ENCODE results near the gene OSER1.

The OSER1 gene

DNA sequence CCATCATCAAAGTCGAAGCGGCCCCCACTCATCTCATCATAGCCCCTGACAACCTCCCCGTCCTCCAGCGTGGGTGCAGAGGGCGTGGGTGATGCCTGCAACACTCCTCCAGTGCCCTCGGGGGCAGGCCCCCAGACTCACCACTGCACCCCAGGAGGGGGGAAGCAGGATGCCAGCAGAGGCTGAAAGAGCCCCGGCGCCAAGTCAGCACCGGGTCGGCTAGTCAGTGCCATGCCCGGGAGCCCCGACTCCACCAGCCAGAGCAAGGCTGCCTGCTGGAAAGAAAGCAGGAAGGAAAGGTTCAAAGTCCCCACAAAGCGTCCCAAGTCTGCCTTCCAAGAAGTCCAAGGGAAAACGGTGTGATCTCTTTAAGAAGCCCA lies 23.9 kb downstream of the OSER1 start:
- CTCF ChIA-PET, result interaction anchor here (0.7 to 6.7 kb wide), 4 partner anchors 8 to 437 kb away, joined by 4 to 316 read pairs (median 8); no protein-coding TSS in a partner anchor
- H3K36me3 ChIP-seq (ENCODE audit: control insufficient read depth in 2 of 2, insufficient read depth in 1 of 2, low read length in 2 of 2), result no peaks in the 10 kb centered on the region
- no peak overlapping the region for H3K27ac ChIP-seq (ENCODE audit: extremely low read depth, low read depth, low read length)
- H3K4me1 ChIP-seq (ENCODE audit: control insufficient read depth, insufficient read depth, low read length), result peaks cover 6% of the 10 kb centered on the region
- POLR2A ChIA-PET, result interaction anchor here (0.9 to 2.0 kb wide), 4 partner anchors 8 to 49 kb away, joined by 3 to 6 read pairs (median 4); no protein-coding TSS in a partner anchor
- H3K4me3 ChIP-seq (ENCODE audit: low read depth, low read length), result peak overlapping the region; percentile 40
- no peak for TF ChIP-seq MEIS1 (CRISPR knock-in tag; IDR thresholded peaks at IDR 0.05; ENCODE audit: borderline replicate concordance)
- peak; percentile 20; the same call in 1 of the 2 replicates for TF ChIP-seq ZFHX2 (tag by site-specific recombination; conservative IDR thresholded peaks at IDR 0.05)
- H3K9me3 ChIP-seq (ENCODE audit: control insufficient read depth, insufficient read depth, low read depth, low read length), result no peaks in the 10 kb centered on the region

DNA sequence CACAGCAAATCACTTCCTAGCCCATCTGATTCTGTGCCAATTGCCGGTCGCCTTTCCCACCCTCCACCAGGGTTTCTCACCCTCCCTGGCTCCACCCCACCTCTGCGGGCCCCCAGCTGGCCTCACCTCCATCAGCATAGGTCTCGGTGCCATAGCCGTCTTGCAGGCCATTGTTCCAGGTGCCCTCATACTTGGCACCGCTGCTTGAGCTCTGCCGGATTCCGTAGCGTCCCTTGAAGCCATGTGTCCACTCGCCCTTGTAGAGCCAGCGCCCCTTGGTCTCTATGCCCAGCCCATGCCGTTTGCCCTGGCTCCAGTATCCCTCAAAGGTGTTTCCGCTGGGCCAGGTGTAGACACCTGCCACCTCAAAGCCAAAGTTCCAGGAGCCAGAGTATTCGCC lies 24.4 kb downstream of the OSER1 start:
- CTCF ChIA-PET, result interaction anchor here (0.6 to 2.4 kb wide), 3 partner anchors 65 to 70 kb away, joined by 3 to 8 read pairs (median 3); no protein-coding TSS in a partner anchor
- H3K27ac ChIP-seq (ENCODE audit: extremely low read depth, low read depth, low read length), result no peak overlapping the region
- POLR2A ChIA-PET, result no interaction called here

DNA sequence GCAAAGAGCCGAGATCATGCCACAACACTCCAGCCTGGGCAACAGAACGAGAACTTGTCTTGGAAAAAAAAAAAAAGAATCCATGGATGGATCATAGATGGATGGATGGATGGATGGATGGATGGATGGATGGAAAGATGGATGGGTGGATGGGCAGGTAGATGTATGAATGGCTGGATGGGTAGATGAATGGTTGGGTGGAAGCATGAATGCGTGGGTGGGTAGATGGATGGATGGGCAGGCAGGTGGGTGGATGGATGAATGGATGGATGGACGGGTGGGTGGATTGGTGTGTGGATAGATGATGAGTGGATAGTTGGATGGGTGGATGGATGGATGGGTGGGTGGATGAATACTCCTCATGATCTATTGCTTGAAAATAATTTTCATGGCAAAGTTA lies 25.0 kb downstream of the OSER1 start:
- H3K9me3 ChIP-seq (ENCODE audit: control insufficient read depth, insufficient read depth, low read depth, low read length), result no peaks in the 10 kb centered on the region
- ChIA-PET POLR2A (no interaction called here), CTCF (interaction anchor here (1.3 to 2.4 kb wide), 2 partner anchors 68 to 69 kb away, joined by 3 to 8 read pairs; no protein-coding TSS in a partner anchor)
- no peak overlapping the region for H3K27ac ChIP-seq (ENCODE audit: extremely low read depth, low read depth, low read length)
- H3K4me1 ChIP-seq (ENCODE audit: control insufficient read depth, insufficient read depth, low read length), result peaks cover 6% of the 10 kb centered on the region
- H3K36me3 ChIP-seq (ENCODE audit: control insufficient read depth in 2 of 2, insufficient read depth in 1 of 2, low read length in 2 of 2), result no peaks in the 10 kb centered on the region
- H3K4me3 ChIP-seq (ENCODE audit: low read depth, low read length), result no peak overlapping the region
- TF ChIP-seq, protein P1, sequence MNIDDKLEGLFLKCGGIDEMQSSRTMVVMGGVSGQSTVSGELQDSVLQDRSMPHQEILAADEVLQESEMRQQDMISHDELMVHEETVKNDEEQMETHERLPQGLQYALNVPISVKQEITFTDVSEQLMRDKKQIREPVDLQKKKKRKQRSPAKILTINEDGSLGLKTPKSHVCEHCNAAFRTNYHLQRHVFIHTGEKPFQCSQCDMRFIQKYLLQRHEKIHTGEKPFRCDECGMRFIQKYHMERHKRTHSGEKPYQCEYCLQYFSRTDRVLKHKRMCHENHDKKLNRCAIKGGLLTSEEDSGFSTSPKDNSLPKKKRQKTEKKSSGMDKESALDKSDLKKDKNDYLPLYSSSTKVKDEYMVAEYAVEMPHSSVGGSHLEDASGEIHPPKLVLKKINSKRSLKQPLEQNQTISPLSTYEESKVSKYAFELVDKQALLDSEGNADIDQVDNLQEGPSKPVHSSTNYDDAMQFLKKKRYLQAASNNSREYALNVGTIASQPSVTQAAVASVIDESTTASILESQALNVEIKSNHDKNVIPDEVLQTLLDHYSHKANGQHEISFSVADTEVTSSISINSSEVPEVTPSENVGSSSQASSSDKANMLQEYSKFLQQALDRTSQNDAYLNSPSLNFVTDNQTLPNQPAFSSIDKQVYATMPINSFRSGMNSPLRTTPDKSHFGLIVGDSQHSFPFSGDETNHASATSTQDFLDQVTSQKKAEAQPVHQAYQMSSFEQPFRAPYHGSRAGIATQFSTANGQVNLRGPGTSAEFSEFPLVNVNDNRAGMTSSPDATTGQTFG (tag by site-specific recombination; IDR thresholded peaks at IDR 0.05; ENCODE audit: borderline replicate concordance), result no peak
- TF ChIP-seq, protein P2, sequence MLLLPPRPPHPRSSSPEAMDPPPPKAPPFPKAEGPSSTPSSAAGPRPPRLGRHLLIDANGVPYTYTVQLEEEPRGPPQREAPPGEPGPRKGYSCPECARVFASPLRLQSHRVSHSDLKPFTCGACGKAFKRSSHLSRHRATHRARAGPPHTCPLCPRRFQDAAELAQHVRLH (tag by site-specific recombination; IDR thresholded peaks at IDR 0.05), result no peak
- TF ChIP-seq HOXC10 (CRISPR knock-in tag; IDR thresholded peaks at IDR 0.05) (no peak), ZBTB17 (tag by site-specific recombination; IDR thresholded peaks at IDR 0.05) (peak; percentile 95)
- TF ChIP-seq, protein P3, sequence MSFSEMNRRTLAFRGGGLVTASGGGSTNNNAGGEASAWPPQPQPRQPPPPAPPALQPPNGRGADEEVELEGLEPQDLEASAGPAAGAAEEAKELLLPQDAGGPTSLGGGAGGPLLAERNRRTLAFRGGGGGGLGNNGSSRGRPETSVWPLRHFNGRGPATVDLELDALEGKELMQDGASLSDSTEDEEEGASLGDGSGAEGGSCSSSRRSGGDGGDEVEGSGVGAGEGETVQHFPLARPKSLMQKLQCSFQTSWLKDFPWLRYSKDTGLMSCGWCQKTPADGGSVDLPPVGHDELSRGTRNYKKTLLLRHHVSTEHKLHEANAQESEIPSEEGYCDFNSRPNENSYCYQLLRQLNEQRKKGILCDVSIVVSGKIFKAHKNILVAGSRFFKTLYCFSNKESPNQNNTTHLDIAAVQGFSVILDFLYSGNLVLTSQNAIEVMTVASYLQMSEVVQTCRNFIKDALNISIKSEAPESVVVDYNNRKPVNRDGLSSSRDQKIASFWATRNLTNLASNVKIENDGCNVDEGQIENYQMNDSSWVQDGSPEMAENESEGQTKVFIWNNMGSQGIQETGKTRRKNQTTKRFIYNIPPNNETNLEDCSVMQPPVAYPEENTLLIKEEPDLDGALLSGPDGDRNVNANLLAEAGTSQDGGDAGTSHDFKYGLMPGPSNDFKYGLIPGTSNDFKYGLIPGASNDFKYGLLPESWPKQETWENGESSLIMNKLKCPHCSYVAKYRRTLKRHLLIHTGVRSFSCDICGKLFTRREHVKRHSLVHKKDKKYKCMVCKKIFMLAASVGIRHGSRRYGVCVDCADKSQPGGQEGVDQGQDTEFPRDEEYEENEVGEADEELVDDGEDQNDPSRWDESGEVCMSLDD (tag by site-specific recombination; IDR thresholded peaks at IDR 0.05), result no peak
- TF ChIP-seq, protein P4, sequence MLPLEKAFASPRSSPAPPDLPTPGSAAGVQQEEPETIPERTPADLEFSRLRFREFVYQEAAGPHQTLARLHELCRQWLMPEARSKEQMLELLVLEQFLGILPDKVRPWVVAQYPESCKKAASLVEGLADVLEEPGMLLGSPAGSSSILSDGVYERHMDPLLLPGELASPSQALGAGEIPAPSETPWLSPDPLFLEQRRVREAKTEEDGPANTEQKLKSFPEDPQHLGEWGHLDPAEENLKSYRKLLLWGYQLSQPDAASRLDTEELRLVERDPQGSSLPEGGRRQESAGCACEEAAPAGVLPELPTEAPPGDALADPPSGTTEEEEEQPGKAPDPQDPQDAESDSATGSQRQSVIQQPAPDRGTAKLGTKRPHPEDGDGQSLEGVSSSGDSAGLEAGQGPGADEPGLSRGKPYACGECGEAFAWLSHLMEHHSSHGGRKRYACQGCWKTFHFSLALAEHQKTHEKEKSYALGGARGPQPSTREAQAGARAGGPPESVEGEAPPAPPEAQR (tag by site-specific recombination; IDR thresholded peaks at IDR 0.05), result no peak

More for the DNA sequence above, 24.4 kb downstream of the OSER1 start:
- H3K4me3 ChIP-seq (ENCODE audit: low read depth, low read length), result no peak overlapping the region
- no peak for TF ChIP-seq GFI1B (tag by site-specific recombination; IDR thresholded peaks at IDR 0.05)
- no peak for TF ChIP-seq ZNF266 (tag by site-specific recombination; IDR thresholded peaks at IDR 0.05; ENCODE audit: low read depth)
- TF ChIP-seq ZNF223 (tag by site-specific recombination; IDR thresholded peaks at IDR 0.05), result no peak
- TF ChIP-seq ZNF776 (tag by site-specific recombination; IDR thresholded peaks at IDR 0.05; ENCODE audit: borderline replicate concordance), result no peak
- TF ChIP-seq, protein P5, sequence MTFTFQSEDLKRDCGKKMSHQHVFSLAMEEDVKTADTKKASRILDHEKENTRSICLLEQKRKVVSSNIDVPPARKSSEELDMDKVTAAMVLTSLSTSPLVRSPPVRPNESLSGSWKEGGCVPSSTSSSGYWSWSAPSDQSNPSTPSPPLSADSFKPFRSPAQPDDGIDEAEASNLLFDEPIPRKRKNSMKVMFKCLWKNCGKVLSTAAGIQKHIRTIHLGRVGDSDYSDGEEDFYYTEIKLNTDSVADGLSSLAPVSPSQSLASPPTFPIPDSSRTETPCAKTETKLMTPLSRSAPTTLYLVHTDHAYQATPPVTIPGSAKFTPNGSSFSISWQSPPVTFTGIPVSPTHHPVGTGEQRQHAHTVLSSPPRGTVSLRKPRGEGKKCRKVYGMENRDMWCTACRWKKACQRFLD (tag by site-specific recombination; IDR thresholded peaks at IDR 0.05), result no peak
- TF ChIP-seq, protein P6, sequence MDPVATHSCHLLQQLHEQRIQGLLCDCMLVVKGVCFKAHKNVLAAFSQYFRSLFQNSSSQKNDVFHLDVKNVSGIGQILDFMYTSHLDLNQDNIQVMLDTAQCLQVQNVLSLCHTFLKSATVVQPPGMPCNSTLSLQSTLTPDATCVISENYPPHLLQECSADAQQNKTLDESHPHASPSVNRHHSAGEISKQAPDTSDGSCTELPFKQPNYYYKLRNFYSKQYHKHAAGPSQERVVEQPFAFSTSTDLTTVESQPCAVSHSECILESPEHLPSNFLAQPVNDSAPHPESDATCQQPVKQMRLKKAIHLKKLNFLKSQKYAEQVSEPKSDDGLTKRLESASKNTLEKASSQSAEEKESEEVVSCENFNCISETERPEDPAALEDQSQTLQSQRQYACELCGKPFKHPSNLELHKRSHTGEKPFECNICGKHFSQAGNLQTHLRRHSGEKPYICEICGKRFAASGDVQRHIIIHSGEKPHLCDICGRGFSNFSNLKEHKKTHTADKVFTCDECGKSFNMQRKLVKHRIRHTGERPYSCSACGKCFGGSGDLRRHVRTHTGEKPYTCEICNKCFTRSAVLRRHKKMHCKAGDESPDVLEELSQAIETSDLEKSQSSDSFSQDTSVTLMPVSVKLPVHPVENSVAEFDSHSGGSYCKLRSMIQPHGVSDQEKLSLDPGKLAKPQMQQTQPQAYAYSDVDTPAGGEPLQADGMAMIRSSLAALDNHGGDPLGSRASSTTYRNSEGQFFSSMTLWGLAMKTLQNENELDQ (tag by site-specific recombination; IDR thresholded peaks at IDR 0.05; ENCODE audit: low read depth), result no peak
- TF ChIP-seq, protein P7, sequence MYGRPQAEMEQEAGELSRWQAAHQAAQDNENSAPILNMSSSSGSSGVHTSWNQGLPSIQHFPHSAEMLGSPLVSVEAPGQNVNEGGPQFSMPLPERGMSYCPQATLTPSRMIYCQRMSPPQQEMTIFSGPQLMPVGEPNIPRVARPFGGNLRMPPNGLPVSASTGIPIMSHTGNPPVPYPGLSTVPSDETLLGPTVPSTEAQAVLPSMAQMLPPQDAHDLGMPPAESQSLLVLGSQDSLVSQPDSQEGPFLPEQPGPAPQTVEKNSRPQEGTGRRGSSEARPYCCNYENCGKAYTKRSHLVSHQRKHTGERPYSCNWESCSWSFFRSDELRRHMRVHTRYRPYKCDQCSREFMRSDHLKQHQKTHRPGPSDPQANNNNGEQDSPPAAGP (tag by site-specific recombination; IDR thresholded peaks at IDR 0.05), result no peak
- TF ChIP-seq TCF7L2 (IDR thresholded peaks at IDR 0.05; ENCODE audit: borderline replicate concordance, low read depth, low read length), result no peak
- TF ChIP-seq ZNF169 (tag by site-specific recombination; IDR thresholded peaks at IDR 0.05), result no peak
- TF ChIP-seq ZBTB17 (tag by site-specific recombination; IDR thresholded peaks at IDR 0.05), result no peak
- no peak for TF ChIP-seq ZNF157 (tag by site-specific recombination; IDR thresholded peaks at IDR 0.05)
- no peak for TF ChIP-seq ZNF37A (tag by site-specific recombination; IDR thresholded peaks at IDR 0.05)
- TF ChIP-seq, protein P8, sequence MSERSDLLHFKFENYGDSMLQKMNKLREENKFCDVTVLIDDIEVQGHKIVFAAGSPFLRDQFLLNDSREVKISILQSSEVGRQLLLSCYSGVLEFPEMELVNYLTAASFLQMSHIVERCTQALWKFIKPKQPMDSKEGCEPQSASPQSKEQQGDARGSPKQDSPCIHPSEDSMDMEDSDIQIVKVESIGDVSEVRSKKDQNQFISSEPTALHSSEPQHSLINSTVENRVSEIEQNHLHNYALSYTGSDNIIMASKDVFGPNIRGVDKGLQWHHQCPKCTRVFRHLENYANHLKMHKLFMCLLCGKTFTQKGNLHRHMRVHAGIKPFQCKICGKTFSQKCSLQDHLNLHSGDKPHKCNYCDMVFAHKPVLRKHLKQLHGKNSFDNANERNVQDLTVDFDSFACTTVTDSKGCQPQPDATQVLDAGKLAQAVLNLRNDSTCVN (tag by site-specific recombination; optimal IDR thresholded peaks at IDR 0.05), result no peak
- TF ChIP-seq ZNF610 (tag by site-specific recombination; IDR thresholded peaks at IDR 0.05; ENCODE audit: borderline replicate concordance), result no peak
- H3K9me3 ChIP-seq (ENCODE audit: control insufficient read depth, insufficient read depth, low read depth, low read length), result no peaks in the 10 kb centered on the region
- peaks cover 6% of the 10 kb centered on the region for H3K4me1 ChIP-seq (ENCODE audit: control insufficient read depth, insufficient read depth, low read length)
- no peaks in the 10 kb centered on the region for H3K36me3 ChIP-seq (ENCODE audit: control insufficient read depth in 2 of 2, insufficient read depth in 1 of 2, low read length in 2 of 2)

All from HEK293 (cell line).